ENCODE measurements around the gene ERP29.

- TF ChIP-seq, protein P1, sequence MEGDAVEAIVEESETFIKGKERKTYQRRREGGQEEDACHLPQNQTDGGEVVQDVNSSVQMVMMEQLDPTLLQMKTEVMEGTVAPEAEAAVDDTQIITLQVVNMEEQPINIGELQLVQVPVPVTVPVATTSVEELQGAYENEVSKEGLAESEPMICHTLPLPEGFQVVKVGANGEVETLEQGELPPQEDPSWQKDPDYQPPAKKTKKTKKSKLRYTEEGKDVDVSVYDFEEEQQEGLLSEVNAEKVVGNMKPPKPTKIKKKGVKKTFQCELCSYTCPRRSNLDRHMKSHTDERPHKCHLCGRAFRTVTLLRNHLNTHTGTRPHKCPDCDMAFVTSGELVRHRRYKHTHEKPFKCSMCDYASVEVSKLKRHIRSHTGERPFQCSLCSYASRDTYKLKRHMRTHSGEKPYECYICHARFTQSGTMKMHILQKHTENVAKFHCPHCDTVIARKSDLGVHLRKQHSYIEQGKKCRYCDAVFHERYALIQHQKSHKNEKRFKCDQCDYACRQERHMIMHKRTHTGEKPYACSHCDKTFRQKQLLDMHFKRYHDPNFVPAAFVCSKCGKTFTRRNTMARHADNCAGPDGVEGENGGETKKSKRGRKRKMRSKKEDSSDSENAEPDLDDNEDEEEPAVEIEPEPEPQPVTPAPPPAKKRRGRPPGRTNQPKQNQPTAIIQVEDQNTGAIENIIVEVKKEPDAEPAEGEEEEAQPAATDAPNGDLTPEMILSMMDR (IDR thresholded peaks at IDR 0.05) = no peak
- TF ChIP-seq EP300 (IDR thresholded peaks at IDR 0.05) = no peak
- no peak for TF ChIP-seq POLR2AphosphoS5 (IDR thresholded peaks at IDR 0.05)
These were observed 17.3 kb upstream of the ERP29 start for GRCh38 chr12:111995782-111996480.
